OCI-LY1 (cell line): Measurements from ENCODE around the gene TEDC1.

Source experiments
- H2AFZ ChIP-seq: fragments of 200-600 bp; sonication (generic), shearing (Covaris generic); 2 replicates; pipeline ENCODE4 v1.6.0; 2014; ENCODE audit warnings: antibody characterized with exemption, mild to moderate bottlenecking, low read length
- H3F3A ChIP-seq: fragments of 200-600 bp; sonication (generic), shearing (Covaris generic); 2 replicates; pipeline ENCODE4 v1.6.0; 2014; ENCODE audit warnings: mild to moderate bottlenecking, antibody characterized with exemption, low read length, moderate library complexity; ENCODE audit not compliant: insufficient read depth
- H3K27ac ChIP-seq: fragments of 200-600 bp; sonication (generic); 2 replicates; pipeline ENCODE4 v1.5.1; 2014; ENCODE audit warnings: low read length, mixed run types, mild to moderate bottlenecking, low read depth; ENCODE audit not compliant: poor library complexity, severe bottlenecking
- H3K27me3 ChIP-seq: fragments of 200-600 bp; sonication (generic); 2 replicates; pipeline ENCODE4 v1.6.0; 2014; ENCODE audit warnings: antibody characterized with exemption, mild to moderate bottlenecking, low read length, moderate library complexity; ENCODE audit not compliant: insufficient read depth
- H3K36me3 ChIP-seq: fragments of 200-600 bp; sonication (generic); 2 replicates; pipeline ENCODE4 v1.6.1; 2014; ENCODE audit warnings: mild to moderate bottlenecking, antibody characterized with exemption, low read length, moderate library complexity, mixed read lengths; ENCODE audit not compliant: insufficient read depth
- H3K4me1 ChIP-seq: fragments of 200-600 bp; sonication (generic); 2 replicates; pipeline ENCODE4 v1.5.1; 2014; ENCODE audit warnings: mild to moderate bottlenecking, low read length, moderate library complexity; ENCODE audit not compliant: insufficient read depth, severe bottlenecking
- H3K4me2 ChIP-seq: fragments of 200-600 bp; sonication (generic), shearing (Covaris generic); 2 replicates; pipeline ENCODE4 v1.6.1; 2014; ENCODE audit warnings: low read length
- H3K4me3 ChIP-seq: fragments of 200-600 bp; sonication (generic); 2 replicates; pipeline ENCODE4 v1.5.1; 2014; ENCODE audit warnings: low read length, low read depth, mild to moderate bottlenecking, mixed read lengths; ENCODE audit not compliant: poor library complexity, severe bottlenecking
- H3K79me2 ChIP-seq: fragments of 200-600 bp; shearing (Covaris generic); 2 replicates; pipeline ENCODE4 v1.6.1; 2016; ENCODE audit warnings: mixed run types, low read length, mixed read lengths; ENCODE audit not compliant: insufficient read depth
- H3K9ac ChIP-seq: fragments of 200-600 bp; sonication (generic), shearing (Covaris generic); 2 replicates; pipeline ENCODE4 v1.6.1; 2014; ENCODE audit warnings: mild to moderate bottlenecking, low read length, mixed read lengths
- H3K9me2 ChIP-seq: fragments of 200-600 bp; sonication (generic), shearing (Covaris generic); 2 replicates; pipeline ENCODE4 v1.6.1; 2014; ENCODE audit warnings: low read depth, mild to moderate bottlenecking, low read length, mixed read lengths
- H3K9me3 ChIP-seq: fragments of 200-600 bp; shearing (Covaris generic); 2 replicates; pipeline ENCODE4 v1.6.1; 2014; ENCODE audit warnings: low read length, mixed read lengths
- H4K20me1 ChIP-seq: fragments of 200-600 bp; sonication (generic), shearing (Covaris generic); 2 replicates; pipeline ENCODE4 v1.6.0; 2016; ENCODE audit warnings: mild to moderate bottlenecking, low read length; ENCODE audit not compliant: insufficient read depth
- CTCF ChIP-seq: fragments of 200-600 bp; sonication (generic), shearing (Covaris generic); IDR thresholded peaks from 2 replicates; pipeline ENCODE4 v1.5.1; 2017; ENCODE audit warnings: mild to moderate bottlenecking, antibody characterized with exemption, low read length, moderate library complexity, mixed read lengths
- EZH2 ChIP-seq: fragments of 200-600 bp; sonication (generic), shearing (Covaris generic); IDR thresholded peaks from 2 replicates; pipeline ENCODE4 v1.8.0; 2017; ENCODE audit warnings: borderline replicate concordance, mixed run types, mild to moderate bottlenecking, antibody characterized with exemption, low read length, moderate library complexity, mixed read lengths

Gene TEDC1

GRCh38 chr14:105476097-105476830, 14.8 kb upstream of the TEDC1 start:
- TF ChIP-seq CTCF (no peak), EZH2 (no peak)
- Histone ChIP-seq H4K20me1 (no peaks in the 10 kb centered on the region), H3K27me3 (peaks cover 32% of the 10 kb centered on the region; the same call in 1 of the 2 replicates), H3K4me2 (no peak overlapping the region), H3K27ac (no peak overlapping the region), H3K79me2 (no peaks in the 10 kb centered on the region), H2AFZ (no peak overlapping the region), H3F3A (no peaks in the 10 kb centered on the region), H3K4me3 (no peak overlapping the region), H3K36me3 (no peaks in the 10 kb centered on the region), H3K4me1 (peaks cover 11% of the 10 kb centered on the region), H3K9me3 (no peaks in the 10 kb centered on the region), H3K9ac (no peak overlapping the region), H3K9me2 (no peaks in the 10 kb centered on the region)

GRCh38 chr14:105476831-105477659, 14.0 kb upstream of the TEDC1 start:
- Histone ChIP-seq H3K9ac (no peak overlapping the region), H3K36me3 (no peaks in the 10 kb centered on the region), H3K9me3 (no peaks in the 10 kb centered on the region), H3K27me3 (peaks cover 32% of the 10 kb centered on the region; the same call in 1 of the 2 replicates), H3K4me3 (no peak overlapping the region), H3F3A (no peaks in the 10 kb centered on the region), H3K4me2 (no peak overlapping the region), H4K20me1 (no peaks in the 10 kb centered on the region), H3K9me2 (no peaks in the 10 kb centered on the region), H3K79me2 (no peaks in the 10 kb centered on the region), H2AFZ (no peak overlapping the region), H3K27ac (no peak overlapping the region), H3K4me1 (peaks cover 18% of the 10 kb centered on the region)
- TF ChIP-seq EZH2 (no peak), CTCF (no peak)

- Histone ChIP-seq H3K27me3 (peaks cover 32% of the 10 kb centered on the region; the same call in 1 of the 2 replicates), H3K9me2 (no peaks in the 10 kb centered on the region)
Measured at GRCh38 chr14:105477660-105478397, 13.2 kb upstream of the TEDC1 start.

More at GRCh38 chr14:105477660-105478397, 13.2 kb upstream of the TEDC1 start:
- H3K79me2 ChIP-seq: no peaks in the 10 kb centered on the region
- peaks cover 25% of the 10 kb centered on the region for H3K4me1 ChIP-seq
- H3K9ac ChIP-seq: no peak overlapping the region
- H4K20me1 ChIP-seq: no peaks in the 10 kb centered on the region
- H3K9me3 ChIP-seq: no peaks in the 10 kb centered on the region
- H3K27ac ChIP-seq: no peak overlapping the region
- no peak overlapping the region for H3K4me2 ChIP-seq
- no peaks in the 10 kb centered on the region for H3F3A ChIP-seq
- no peak overlapping the region for H2AFZ ChIP-seq
- H3K4me3 ChIP-seq: no peak overlapping the region
- no peaks in the 10 kb centered on the region for H3K36me3 ChIP-seq
- TF ChIP-seq EZH2: no peak; the same call in 1 of the 2 replicates
- no peak for TF ChIP-seq CTCF
